Measurements from ENCODE around the gene SENP3.

- TF ChIP-seq ATF2 (tag by site-specific recombination; IDR thresholded peaks at IDR 0.05; ENCODE audit: low read depth) (no peak), ZNF558 (tag by site-specific recombination; IDR thresholded peaks at IDR 0.05) (no peak), ZNF24 (tag by site-specific recombination; IDR thresholded peaks at IDR 0.05) (no peak), MEIS1 (CRISPR knock-in tag; IDR thresholded peaks at IDR 0.05; ENCODE audit: borderline replicate concordance) (no peak), ZNF23 (tag by site-specific recombination; IDR thresholded peaks at IDR 0.05; ENCODE audit: borderline replicate concordance) (no peak)
- TF ChIP-seq, protein P1, sequence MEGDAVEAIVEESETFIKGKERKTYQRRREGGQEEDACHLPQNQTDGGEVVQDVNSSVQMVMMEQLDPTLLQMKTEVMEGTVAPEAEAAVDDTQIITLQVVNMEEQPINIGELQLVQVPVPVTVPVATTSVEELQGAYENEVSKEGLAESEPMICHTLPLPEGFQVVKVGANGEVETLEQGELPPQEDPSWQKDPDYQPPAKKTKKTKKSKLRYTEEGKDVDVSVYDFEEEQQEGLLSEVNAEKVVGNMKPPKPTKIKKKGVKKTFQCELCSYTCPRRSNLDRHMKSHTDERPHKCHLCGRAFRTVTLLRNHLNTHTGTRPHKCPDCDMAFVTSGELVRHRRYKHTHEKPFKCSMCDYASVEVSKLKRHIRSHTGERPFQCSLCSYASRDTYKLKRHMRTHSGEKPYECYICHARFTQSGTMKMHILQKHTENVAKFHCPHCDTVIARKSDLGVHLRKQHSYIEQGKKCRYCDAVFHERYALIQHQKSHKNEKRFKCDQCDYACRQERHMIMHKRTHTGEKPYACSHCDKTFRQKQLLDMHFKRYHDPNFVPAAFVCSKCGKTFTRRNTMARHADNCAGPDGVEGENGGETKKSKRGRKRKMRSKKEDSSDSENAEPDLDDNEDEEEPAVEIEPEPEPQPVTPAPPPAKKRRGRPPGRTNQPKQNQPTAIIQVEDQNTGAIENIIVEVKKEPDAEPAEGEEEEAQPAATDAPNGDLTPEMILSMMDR (tag by site-specific recombination; IDR thresholded peaks at IDR 0.05), result no peak
- TF ChIP-seq, protein P2, sequence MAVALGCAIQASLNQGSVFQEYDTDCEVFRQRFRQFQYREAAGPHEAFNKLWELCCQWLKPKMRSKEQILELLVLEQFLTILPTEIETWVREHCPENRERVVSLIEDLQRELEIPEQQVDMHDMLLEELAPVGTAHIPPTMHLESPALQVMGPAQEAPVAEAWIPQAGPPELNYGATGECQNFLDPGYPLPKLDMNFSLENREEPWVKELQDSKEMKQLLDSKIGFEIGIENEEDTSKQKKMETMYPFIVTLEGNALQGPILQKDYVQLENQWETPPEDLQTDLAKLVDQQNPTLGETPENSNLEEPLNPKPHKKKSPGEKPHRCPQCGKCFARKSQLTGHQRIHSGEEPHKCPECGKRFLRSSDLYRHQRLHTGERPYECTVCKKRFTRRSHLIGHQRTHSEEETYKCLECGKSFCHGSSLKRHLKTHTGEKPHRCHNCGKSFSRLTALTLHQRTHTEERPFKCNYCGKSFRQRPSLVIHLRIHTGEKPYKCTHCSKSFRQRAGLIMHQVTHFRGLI (tag by site-specific recombination; IDR thresholded peaks at IDR 0.05), result no peak
Measured at GRCh38 chr17:7538891-7539545, 22.7 kb upstream of the SENP3 start.

Data from HEK293 (cell line).